Nucleus accumbens (tissue), 56 donors: Measurements from ENCODE around the gene RNU6-9.

ENCODE experiments used
- DNase-seq, 56 donors: peaks; one replicate each; lab custom pipeline; 2025; lab: John Stamatoyannopoulos, UW

RNU6-9 gene

DNA sequence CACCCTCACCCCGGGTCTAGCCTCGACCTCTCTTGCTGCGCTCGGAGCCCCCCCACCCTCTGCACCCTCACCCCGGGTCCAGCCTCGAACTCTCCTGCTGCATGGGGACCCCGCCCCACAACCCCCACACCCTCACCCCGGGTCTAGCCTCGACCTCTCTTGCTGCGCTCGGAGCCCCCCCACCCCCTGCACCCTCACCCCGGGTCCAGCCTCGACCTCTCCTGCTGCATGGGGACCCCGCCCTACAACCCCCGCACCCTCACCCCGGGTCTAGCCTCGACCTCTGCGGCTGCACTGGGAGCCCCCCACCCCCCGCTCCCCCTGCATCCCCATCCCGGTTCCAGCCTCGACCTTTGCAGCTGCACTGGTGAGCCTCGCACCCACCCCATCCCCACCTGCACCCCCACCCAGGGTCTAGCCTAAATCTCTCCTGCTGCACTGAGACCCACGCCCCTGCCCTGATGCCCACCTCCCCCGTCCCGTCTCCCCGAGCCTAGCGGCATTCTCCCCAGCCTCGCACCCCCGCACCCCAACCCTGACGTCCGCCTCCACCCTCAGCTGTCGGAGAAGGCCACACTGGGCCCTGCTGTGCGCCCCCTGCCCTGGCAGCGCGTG lies 32.0 kb upstream of the RNU6-9 start:
- DNase-seq = no peak

DNA sequence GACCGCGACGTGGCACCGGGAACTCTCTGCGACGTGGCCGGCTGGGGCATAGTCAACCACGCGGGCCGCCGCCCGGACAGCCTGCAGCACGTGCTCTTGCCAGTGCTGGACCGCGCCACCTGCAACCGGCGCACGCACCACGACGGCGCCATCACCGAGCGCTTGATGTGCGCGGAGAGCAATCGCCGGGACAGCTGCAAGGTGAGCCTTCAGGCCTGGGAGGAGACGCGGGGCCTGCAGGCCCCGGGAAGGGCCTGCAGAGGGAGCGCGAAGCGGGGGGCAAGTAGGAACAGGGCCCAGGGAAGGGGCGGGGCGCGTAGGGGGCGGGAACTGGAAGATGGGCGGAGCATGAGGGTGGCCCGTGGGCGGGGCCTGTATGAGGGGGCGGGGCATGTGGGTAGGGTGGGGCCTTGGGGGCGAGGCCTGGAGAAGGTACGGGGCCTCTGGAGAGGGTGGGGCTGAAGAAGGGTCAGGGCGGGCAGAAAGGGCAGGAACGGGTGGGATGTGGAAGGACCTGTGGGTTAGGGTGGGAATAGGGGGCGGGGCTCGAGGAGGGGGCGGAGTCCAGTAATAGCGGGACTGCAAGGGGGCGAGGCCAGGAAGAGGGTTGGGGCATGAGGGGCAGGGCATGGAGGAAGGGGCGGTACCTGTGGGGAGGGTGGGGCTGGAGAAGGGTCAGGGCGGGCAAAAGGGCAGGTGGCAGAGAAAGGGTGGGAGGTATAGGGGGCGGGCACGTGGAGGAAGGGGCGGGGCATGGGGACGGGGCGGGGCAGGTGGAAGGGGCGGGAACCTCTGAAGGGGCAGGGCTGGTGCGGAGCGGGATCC lies 31.3 kb upstream of the RNU6-9 start:
- DNase-seq = peak in 6 of 56 donors; percentile 6 to 63 (median 28)

DNA sequence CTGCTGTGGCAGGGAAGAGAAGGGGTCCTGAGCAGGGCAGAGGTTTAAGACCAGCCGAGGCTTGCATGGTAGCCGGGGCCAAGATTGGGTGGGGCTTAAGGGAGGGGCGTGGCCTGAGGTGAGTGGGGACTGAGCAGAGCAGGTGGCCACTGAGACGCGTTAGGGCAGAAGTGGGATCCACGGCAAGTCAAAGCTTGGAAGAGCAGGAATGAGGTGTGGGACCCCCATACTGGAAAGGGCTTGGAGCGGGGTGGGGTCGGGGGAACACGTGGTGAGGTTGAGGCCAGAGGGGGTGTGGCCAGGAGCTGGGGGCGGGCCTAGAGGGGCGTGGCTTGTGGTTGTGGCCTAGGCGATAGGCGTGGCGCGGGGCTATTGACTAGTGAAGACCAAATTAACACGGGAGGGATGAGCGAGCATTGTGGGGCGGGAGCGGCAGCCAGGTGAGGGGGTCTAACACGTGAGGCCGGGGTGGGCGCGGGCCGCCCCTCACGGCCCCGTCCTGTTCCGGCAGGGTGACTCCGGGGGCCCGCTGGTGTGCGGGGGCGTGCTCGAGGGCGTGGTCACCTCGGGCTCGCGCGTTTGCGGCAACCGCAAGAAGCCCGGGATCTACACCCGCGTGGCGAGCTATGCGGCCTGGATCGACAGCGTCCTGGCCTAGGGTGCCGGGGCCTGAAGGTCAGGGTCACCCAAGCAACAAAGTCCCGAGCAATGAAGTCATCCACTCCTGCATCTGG lies 30.5 kb upstream of the RNU6-9 start:
- DNase-seq = peak in 4 of 56 donors; percentile 19 to 55 (median 34)

DNA sequence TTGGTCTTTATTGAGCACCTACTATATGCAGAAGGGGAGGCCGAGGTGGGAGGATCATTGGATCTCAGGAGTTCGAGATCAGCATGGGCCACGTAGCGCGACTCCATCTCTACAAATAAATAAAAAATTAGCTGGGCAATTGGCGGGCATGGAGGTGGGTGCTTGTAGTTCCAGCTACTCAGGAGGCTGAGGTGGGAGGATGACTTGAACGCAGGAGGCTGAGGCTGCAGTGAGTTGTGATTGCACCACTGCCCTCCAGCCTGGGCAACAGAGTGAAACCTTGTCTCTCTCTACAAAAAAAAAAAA lies 30.0 kb upstream of the RNU6-9 start:
- DNase-seq = no peak

DNA sequence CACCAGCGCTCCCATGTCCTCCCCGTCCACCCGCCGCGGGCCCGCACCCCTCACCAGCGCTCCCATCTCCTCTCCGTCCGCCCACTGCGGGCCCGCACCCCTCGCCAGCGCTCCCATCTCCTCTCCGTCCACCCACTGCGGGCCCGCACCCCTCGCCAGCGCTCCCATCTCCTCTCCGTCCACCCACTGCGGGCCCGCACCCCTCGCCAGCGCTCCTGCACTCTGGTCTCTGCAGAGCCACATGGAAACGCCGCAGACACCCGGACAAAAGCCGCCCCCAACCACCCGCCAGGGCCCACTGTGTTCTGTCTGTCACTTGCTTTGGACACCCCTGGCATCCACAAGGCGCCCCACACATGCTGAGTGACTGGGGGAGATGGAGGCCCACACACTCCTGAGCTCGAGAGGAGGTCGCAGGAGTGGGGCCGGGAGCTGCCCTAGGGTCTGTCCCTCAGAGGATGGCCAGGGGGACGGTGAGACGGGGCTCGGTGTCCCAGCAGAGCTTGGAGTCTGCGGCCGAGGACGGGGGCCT lies 26.4 kb upstream of the RNU6-9 start:
- no peak for DNase-seq

DNA sequence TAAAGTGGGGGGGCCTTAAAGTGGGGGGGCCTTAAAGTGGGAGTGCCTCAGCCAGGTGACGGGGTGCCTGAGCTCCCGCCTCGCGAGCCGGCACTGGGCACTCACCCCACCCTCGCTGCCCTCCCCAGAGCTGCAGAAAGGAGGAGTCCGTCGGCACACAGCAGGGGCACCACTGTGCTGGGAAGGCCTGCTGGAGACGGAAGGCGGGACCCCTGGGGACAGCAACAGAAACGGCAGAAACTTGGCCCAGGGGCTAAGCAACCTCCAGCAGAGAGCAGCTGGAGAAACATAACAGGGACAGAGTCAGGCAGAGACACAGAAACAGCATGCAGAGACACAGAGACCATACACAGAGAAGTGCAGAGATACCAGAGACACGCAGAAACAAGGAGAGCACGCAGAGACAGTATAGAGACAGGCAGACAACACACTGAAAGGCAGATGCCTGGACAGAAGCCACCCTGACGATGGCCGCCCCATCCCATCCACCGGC lies 25.9 kb upstream of the RNU6-9 start:
- DNase-seq = peak in 1 of 56 donors; percentile 21

DNA sequence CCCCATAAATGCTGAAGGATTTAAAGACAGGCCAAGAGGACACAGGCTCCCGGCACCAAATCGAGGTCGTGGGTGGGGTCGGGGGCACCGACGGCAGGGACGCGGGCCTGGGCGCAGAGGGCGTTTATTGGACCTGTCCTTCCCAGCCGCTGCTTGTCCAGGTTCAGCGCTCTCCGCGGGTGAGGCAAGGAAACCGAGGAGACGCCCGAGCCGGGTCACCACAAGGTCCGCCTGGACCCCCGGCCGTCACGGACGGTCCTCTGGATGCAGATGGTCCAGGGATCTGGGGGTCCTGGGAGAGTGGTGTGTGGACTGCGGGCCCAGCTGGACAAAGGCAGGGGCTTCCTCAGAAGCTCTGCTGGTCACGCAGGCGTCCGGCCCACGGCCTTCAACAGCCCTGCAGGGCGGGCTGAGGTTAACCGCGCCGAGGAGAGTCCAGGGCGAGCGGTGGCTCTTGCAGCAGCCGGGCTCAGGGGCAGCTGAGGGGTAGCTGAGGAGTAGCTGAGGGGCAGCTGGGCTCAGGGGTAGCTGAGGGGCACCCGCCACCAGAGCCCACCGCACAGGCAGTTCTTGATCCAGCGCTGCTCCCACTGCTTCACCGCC lies 25.3 kb upstream of the RNU6-9 start:
- DNase-seq = no peak

DNA sequence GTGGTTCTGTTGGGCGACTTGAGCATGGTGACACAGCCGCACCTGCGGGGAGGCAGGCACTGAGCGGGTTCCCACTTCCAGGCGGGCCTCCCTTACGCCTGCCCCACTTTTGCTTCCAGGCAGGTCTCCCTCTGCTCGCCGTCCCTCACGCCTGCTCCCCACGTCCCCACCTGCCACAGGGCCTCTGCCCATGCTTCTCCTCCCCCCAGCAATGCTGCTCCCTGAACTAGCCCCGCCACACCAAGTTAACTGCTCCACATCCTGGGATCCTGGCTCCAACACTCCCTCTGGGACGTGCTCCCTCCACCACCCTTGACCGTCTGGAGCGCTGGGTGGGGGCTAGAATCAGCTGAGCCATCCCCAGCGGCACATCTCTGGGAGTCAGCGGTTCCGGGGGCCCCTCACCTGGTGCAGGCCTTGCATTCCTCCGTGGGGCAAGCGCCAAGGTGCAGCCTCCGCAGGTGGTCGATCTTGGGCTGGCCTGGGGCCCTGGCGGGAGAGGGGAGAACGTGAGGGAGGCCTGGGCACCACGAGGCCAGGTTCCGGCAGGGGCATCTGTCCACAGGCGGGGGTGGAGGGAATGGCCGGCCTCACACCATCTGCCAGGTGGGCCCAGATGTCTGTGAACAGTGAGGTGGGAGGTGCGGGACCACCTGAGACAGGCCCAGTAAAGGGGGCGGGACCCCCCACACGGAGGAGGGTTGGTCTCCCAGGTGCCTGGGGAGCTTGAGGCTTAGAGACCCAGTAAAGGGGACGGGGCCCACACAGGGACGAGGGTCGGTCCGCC lies 24.6 kb upstream of the RNU6-9 start:
- no peak for DNase-seq

DNA sequence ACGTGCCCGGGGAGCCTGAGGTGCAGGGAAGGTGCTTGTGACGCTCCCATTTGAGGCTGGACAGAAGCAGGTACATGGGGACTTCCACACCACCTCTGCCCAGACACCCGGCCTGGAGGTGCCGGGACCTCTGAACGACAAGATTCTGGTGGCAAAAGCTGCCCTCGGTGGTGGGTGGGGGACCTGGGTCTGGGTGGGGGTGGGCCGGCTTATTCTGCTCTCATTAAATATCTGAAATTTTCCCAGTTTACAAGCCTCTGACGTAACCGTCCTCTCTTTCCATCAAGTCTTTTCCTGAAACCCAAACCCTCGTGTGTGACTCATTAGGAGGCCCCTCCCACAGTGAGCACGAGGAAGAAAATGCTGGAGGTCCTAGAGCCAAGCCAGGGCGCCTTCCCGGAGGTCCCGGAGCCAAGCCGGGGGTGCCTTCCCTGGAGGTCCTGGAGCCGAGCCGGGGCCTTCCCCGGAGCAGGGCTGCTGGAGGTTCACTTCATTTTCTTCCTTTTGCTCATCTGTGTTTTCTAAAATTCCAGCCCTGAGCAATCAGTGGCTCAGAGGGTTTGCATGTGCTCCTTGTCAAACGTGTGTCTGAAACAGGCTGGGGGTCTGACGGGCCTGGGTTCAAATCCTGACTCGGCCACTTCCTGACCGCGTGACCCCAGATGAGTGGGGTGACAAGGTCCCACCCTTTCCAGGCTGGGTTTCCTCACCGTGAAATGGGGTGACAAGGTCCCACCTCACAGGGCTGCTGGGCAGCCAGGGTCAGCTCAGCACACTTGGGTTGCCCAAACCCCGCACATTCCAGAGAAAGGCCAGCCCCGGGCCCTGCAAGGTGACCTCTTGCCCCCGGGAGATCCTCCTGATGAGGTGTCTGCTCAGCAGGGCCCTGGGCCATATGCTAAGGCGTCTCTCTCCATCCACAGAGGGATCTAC lies 23.8 kb upstream of the RNU6-9 start:
- DNase-seq = peak in 3 of 56 donors; percentile 15 to 29 (median 17)

DNA sequence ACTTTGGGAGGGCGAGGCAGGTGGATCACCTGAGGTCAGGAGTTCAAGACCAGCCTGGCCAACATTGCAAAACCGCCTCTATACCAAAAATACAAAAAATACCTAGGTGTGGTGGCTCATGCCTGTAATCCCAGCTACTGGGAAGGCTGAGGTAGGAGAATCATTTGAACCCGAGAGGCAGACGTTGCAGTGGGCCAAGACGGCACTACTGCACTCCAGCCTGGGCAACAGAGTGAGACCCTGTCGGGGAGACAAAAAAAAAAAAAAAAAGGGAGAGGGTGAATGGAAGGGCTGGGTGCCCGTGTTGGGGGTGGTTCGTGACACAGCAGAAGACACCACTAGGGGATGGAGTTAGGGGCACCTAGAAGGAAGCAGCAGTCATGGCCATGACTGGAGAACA lies 23.0 kb upstream of the RNU6-9 start:
- no peak for DNase-seq

DNA sequence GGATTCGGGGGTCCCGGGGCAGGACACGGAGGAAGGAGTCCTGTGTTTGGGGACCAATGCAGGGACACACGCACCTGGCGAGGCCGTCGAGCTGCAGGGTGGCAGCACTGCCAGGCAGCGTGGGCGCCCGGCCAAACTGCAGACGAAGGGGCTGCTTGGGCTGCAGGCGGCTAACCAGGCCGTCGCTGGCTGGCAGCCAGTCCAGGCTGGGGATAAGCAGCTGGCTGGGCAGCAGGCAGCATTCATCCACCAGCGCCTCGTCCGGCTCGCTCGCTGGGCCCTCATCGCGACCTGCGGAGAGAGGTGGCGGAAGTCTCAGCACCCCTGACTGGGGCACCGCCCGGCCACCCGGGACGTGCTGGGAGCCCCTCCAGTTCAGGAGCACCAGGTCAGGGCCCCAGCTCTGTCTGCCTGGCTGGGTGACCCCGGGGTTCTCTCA lies 22.3 kb upstream of the RNU6-9 start:
- DNase-seq = peak in 17 of 56 donors; percentile 4 to 58 (median 31)

DNA sequence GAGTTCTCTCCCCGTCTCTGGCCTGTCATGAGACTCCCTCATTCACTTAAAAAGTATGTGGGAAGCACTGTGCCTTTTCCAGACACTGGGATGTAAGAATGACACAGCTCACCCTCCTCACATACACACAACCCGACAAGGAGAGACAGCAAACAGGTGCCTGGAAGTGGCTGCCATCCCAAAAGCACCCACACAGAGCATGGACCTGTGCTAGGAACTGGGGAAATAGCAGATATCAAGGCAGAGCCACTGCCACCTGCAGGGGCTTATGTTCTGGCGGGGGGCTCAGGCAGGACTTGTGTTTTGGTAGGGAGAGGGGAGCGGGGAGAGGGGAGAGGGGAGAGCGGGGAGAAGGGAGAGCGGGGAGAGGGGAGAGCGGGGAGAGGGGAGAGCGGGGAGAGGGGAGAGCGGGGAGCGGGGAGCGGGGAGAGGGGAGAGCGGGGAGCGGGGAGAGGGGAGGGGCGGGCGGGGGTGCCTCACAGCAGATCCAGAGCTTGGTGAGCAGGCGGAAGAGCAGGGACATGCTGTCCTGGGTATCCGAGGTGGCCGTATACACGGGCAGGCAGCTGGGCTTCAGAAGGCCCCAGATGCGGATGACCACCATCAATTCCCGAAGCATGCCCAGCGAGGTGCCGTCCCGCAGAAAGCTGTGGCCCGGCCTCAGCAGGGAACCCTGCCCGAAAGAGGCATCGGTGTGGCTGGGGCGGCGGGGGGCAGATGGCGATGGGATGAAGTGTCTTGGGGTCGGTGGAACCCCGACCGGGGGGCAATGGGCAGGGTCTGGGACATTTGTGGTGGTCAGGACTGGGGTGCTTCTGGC lies 21.6 kb upstream of the RNU6-9 start:
- DNase-seq = peak in 2 of 56 donors; percentile 6 to 33

DNA sequence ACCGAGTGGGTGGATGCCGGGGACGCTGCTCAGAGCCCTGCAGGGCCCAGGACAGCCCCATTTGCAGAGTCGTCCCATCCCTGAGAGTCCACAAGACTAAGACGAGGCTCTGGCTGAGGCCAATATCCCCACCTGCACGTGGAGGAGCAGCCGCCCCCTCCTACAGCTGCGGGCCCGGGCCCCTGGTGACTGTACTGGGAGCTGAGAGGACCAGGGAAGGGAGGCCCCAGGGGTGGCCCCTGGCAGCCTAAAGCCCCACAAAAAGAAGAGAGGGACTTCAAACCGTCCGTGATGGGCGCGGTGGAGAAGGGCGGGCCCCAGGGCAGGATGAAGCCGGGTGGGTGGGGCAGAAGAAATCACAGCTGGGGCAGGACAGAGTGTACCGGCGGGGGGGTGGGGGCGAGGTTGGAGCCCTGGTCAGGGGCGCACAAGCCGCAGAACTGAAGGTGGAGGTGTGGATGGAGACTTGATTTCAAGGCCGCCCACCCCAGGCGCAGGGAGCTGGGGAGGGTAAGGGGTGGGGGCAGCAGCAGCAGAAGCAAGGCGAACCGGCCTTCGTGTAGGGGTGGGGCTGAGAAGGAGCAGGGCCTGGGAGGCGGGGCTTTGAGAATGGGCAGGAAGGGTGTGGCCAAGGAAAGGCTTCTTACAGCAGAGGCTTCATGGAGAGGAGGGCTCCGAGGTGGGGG lies 20.9 kb upstream of the RNU6-9 start:
- DNase-seq = no peak

DNA sequence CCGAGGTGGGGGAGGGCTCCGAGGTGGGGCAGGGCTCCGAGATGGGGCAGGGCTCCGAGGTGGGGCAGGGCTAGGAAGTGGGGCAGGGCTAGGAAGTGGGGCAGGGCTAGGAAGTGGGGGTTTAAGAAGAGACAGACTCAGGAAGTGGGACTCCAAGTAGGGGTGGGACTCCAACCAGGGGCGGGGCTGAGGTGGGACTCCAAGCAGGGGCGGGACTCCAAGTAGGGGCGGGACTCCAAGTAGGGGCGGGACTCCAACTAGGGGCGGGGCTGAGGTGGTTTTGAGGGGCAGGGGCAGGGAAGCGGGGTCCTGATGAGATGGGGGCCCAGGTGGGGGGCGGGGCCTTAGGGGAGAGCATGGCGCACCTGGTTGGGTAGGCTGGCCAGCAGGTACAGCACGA lies 20.2 kb upstream of the RNU6-9 start:
- DNase-seq = peak in 2 of 56 donors; percentile 11 to 17

DNA sequence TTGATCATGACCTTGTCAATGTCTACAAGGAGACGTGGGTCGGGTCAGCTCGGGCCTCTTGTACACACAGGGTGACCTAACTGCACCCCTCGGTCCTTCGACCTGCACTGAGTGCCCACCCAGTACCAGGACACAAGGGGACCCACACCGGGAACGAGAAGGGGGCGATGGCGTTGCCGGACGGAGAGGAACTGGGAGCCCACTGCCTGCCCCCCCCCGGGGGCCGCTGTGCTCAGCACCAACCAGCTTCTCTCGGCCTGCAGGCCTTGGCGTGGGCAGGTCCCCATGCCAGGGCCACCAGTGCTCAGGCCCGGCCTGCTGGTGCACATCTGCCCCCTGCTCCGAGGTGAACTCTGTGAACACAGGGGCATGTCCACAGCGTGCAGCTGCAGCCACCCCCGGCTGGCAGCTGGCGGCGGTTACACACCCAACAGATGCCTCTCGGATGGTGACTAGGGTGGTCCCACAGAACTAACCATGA lies 19.7 kb upstream of the RNU6-9 start:
- no peak for DNase-seq

DNA sequence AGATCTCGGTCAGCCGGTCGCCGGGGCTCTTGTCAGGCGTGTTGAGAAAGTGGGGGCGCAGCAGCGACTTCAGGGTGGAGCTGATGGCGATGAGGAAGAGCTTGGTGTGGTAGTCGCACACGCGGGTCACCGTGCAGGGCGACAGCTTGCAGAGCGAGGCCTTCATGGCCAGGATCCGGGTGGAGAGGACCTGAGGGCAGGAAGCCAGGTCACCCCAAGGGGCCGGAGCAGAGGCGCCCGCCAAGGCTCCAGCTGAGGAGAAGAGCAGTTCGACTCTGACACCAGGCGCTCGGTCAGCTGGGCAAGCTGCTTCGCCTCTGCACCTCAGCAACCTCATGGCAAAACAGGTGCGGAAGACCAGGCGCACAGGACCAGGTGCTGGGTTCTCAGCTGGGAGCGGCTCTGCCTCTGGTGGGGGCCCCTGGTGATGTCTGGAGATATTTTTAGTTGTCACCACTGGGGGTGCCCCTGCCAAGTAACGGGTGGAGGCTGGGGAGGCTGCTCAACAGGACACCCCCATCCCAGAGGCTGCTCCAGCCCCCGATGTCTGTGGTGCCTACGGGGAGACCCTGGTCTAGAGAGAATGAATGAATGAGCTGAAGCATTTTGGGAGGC lies 17.9 kb upstream of the RNU6-9 start:
- DNase-seq = no peak

DNA sequence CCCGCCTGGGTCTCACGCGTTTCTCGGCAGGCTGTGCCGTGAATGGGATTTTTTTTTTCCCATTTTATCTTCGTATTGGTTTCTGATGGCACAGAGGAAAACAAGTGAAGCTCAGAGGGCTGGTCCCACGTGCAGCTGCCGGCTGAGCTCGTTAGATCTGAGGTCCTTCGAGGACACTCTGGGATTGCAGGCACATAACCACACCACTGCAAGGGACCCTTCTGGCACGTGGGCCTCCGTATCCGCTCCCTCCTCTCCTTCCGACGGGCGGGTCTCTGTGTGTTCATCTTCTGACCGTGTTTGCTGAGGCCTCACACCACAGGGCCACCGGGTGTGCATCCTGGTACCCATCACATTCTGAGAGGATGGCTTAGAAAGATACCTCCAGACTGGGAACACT lies 17.2 kb upstream of the RNU6-9 start:
- no peak for DNase-seq
